RWPE2 (cell line): ENCODE measurements around the gene GPR65.

Experiments
- ATAC-seq: fragments of 200-7000 bp; cut with Tn5 transposase; 3 replicates; pipeline ENCODE4 v1.9.1; 2021; ENCODE audit warnings: low read depth
- DNase-seq: peaks from one replicate; pipeline ENCODE4 v3.0.0-alpha.2; 2020; ENCODE audit warnings: low spot score
- H3K27ac ChIP-seq: fragments of 450-650 bp; 2 replicates; pipeline ENCODE4 v1.5.1; 2017; ENCODE audit warnings: mild to moderate bottlenecking; ENCODE audit not compliant: poor library complexity, severe bottlenecking
- H3K27me3 ChIP-seq: fragments of 250-450 bp; sonication (Bioruptor Pico); 2 replicates; pipeline ENCODE4 v1.5.1; 2021; ENCODE audit warnings: mild to moderate bottlenecking, moderate library complexity; ENCODE audit not compliant: insufficient read depth, poor library complexity, severe bottlenecking
- H3K36me3 ChIP-seq: fragments of 250-450 bp; sonication (Bioruptor Pico); 2 replicates; pipeline ENCODE4 v1.5.1; 2020; ENCODE audit warnings: low read depth, mild to moderate bottlenecking, moderate library complexity
- H3K4me1 ChIP-seq: fragments of 250-450 bp; sonication (Bioruptor Pico); 2 replicates; pipeline ENCODE4 v1.5.1; 2021; ENCODE audit warnings: mild to moderate bottlenecking, moderate library complexity; ENCODE audit not compliant: insufficient read depth, poor library complexity, severe bottlenecking
- H3K4me3 ChIP-seq: fragments of 250-450 bp; sonication (Bioruptor Pico); 2 replicates; pipeline ENCODE4 v1.5.1; 2021; ENCODE audit warnings: mild to moderate bottlenecking, moderate library complexity; ENCODE audit not compliant: severe bottlenecking
- H3K9me3 ChIP-seq: fragments of 250-450 bp; sonication (Bioruptor Pico); 2 replicates; pipeline ENCODE4 v1.5.1; 2021; ENCODE audit warnings: mild to moderate bottlenecking, moderate library complexity; ENCODE audit not compliant: severe bottlenecking
- CTCF ChIP-seq: fragments of 450-650 bp; IDR thresholded peaks from one replicate; pipeline ENCODE4 v1.5.1; 2017; ENCODE audit warnings: mild to moderate bottlenecking, moderate library complexity; ENCODE audit not compliant: poor library complexity, severe bottlenecking

GPR65 gene

GRCh38 chr14:88032373-88032772 is 27.4 kb downstream of the GPR65 start:
- Histone ChIP-seq H3K4me1 (no peaks in the 10 kb centered on the region), H3K27me3 (no peaks in the 10 kb centered on the region), H3K9me3 (no peaks in the 10 kb centered on the region), H3K27ac (no peak overlapping the region), H3K4me3 (no peak overlapping the region), H3K36me3 (no peaks in the 10 kb centered on the region)
- no peak for TF ChIP-seq CTCF
- DNase-seq (no peak), ATAC-seq (no peak)

GRCh38 chr14:88034076-88034475 is 29.1 kb downstream of the GPR65 start:
- Histone ChIP-seq H3K9me3 (no peaks in the 10 kb centered on the region), H3K27ac (no peak overlapping the region), H3K4me1 (no peaks in the 10 kb centered on the region), H3K4me3 (no peak overlapping the region), H3K36me3 (no peaks in the 10 kb centered on the region), H3K27me3 (no peaks in the 10 kb centered on the region)
- ATAC-seq (no peak), DNase-seq (no peak)
- TF ChIP-seq CTCF: no peak

- TF ChIP-seq CTCF: no peak
- H3K27ac ChIP-seq: no peak overlapping the region
- H3K4me3 ChIP-seq: no peak overlapping the region
- no peaks in the 10 kb centered on the region for H3K9me3 ChIP-seq
- no peaks in the 10 kb centered on the region for H3K36me3 ChIP-seq
- DNase-seq (no peak), ATAC-seq (no peak)
- no peaks in the 10 kb centered on the region for H3K4me1 ChIP-seq
- H3K27me3 ChIP-seq: no peaks in the 10 kb centered on the region
These were observed 31.5 kb downstream of the GPR65 start for GRCh38 chr14:88036422-88036821.

GRCh38 chr14:88037325-88037724 is 32.4 kb downstream of the GPR65 start:
- H3K27me3 ChIP-seq: no peaks in the 10 kb centered on the region

GRCh38 chr14:88039197-88039596 is 34.3 kb downstream of the GPR65 start:
- no peaks in the 10 kb centered on the region for H3K4me1 ChIP-seq
- TF ChIP-seq CTCF: no peak
- H3K36me3 ChIP-seq: no peaks in the 10 kb centered on the region
- H3K4me3 ChIP-seq: no peak overlapping the region
- no peak overlapping the region for H3K27ac ChIP-seq
- no peaks in the 10 kb centered on the region for H3K9me3 ChIP-seq
- ATAC-seq (no peak), DNase-seq (no peak)
- no peaks in the 10 kb centered on the region for H3K27me3 ChIP-seq

More at GRCh38 chr14:88037325-88037724, 32.4 kb downstream of the GPR65 start:
- no peak overlapping the region for H3K27ac ChIP-seq
- TF ChIP-seq CTCF: no peak
- H3K9me3 ChIP-seq: no peaks in the 10 kb centered on the region
- DNase-seq (no peak), ATAC-seq (no peak)
- no peaks in the 10 kb centered on the region for H3K36me3 ChIP-seq
- no peak overlapping the region for H3K4me3 ChIP-seq
- no peaks in the 10 kb centered on the region for H3K4me1 ChIP-seq
